ENCODE results near the gene ADAM8.

Gene ADAM8

GRCh38 chr10:133312769-133313145, 36.1 kb upstream of the ADAM8 start:
- no peak overlapping the region for H3K4me3 Mint-ChIP-seq
- no peak for DNase-seq
- H3K4me1 Mint-ChIP-seq = peaks cover 12 to 17% of the 10 kb centered on the region in 2 donors
- ATAC-seq (replicated peaks) = no peak
- no peak overlapping the region for H3K27ac Mint-ChIP-seq
- peaks cover 0 to 2% of the 10 kb centered on the region in 2 donors for H3K9me3 Mint-ChIP-seq
- H3K36me3 Mint-ChIP-seq = peaks cover 16 to 25% of the 10 kb centered on the region in 2 donors
- no peaks in the 10 kb centered on the region for H3K27me3 Mint-ChIP-seq

DNA sequence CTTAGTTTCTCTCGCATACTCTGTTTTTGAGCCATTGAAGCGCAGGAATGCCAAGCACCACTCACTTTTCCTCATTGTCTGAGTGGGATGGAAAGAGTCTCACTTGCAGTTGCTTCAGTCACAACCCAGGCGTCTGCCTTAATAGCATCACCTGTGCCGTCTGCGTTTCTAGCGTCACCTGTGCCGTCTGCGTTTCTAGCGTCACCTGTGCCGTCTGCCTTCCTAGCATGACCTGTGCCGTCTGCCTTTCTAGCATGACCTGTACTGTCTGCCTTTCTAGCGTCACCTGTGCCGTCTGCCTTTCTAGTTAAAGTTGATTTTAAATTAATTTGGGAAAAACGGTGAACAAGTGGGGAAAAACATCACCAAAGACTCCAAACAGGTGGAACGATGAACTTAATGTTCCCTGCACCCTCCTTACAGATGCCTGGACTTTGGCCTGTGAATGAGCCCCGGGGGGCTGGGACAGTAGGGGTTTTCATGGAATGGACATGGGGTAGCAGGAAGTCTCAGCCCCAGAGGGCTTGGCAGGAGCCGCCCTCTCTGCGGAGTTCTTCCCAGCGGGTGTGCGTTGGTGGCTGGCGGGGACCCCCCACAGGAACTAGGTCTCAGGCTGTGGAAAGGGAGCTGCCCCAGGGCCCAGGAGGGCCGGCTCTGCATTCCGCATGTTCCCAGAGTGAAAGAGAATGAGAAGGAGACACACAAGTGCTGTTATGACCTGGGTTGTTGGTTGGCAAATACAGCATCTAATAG, 35.5 kb upstream of the ADAM8 start:
- ATAC-seq (replicated peaks) (no peak), DNase-seq (no peak)
- H3K4me3 Mint-ChIP-seq = no peak overlapping the region
- peaks cover 16 to 26% of the 10 kb centered on the region in 2 donors for H3K36me3 Mint-ChIP-seq
- no peaks in the 10 kb centered on the region for H3K27me3 Mint-ChIP-seq
- peaks cover 15 to 23% of the 10 kb centered on the region in 2 donors for H3K4me1 Mint-ChIP-seq
- peaks cover 0 to 2% of the 10 kb centered on the region in 2 donors for H3K9me3 Mint-ChIP-seq
- H3K27ac Mint-ChIP-seq = no peak overlapping the region

DNA sequence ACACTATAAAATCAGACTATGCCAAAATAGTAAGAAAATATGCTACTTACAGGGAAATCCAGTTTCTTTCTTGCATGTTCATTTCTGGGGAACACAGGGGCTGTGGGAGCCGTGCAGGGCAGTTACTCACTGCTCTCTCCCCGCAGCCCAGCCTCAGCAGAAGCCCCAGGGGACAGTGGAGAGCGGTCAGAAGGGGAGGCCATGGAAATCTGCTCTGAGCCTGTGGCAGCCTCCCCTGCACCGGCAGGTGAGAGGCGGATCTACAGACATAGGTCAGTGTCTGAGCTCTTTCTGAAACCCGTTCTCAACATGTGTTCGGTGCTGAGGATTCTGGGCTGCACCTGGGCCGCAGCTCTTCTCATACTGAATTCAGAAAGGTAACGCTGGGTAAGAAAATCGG, 34.9 kb upstream of the ADAM8 start:
- Mint-ChIP-seq H3K27ac (no peak overlapping the region), H3K27me3 (no peaks in the 10 kb centered on the region), H3K4me3 (no peak overlapping the region), H3K36me3 (peaks cover 16 to 28% of the 10 kb centered on the region in 2 donors), H3K9me3 (peaks cover 0 to 2% of the 10 kb centered on the region in 2 donors), H3K4me1 (peaks cover 17 to 29% of the 10 kb centered on the region in 2 donors)
- DNase-seq (no peak), ATAC-seq (replicated peaks) (no peak)

GRCh38 chr10:133310789-133311188, 34.1 kb upstream of the ADAM8 start:
- Mint-ChIP-seq H3K27ac (no peak overlapping the region), H3K4me1 (peaks cover 17 to 37% of the 10 kb centered on the region in 2 donors), H3K27me3 (no peaks in the 10 kb centered on the region), H3K4me3 (no peak overlapping the region), H3K9me3 (no peaks in the 10 kb centered on the region), H3K36me3 (peaks cover 16 to 24% of the 10 kb centered on the region in 2 donors)
- ATAC-seq (replicated peaks) (no peak), DNase-seq (no peak)

DNA sequence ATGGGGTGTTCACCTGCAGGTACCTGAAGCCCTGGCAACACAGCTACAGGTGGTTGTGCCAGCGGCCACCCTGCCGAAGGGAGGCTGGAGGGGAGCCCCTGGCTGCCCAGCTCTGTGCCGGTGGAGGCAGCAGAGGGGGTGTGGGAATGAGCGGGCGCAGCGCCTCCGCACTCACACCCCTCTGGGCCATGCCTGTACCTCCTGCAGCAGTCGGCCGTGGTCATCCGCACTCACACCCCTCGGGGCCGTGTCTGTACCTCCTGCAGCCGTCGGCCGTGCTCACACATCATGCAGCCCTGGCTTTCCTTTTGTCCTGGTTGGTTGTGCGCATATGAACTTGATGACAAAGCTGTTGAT, 33.7 kb upstream of the ADAM8 start:
- ATAC-seq (replicated peaks) (no peak), DNase-seq (no peak)
- Mint-ChIP-seq H3K36me3 (peaks cover 20 to 28% of the 10 kb centered on the region in 2 donors), H3K4me3 (no peak overlapping the region), H3K27me3 (no peaks in the 10 kb centered on the region), H3K4me1 (peaks cover 21 to 41% of the 10 kb centered on the region in 2 donors), H3K27ac (no peak overlapping the region), H3K9me3 (no peaks in the 10 kb centered on the region)

DNA sequence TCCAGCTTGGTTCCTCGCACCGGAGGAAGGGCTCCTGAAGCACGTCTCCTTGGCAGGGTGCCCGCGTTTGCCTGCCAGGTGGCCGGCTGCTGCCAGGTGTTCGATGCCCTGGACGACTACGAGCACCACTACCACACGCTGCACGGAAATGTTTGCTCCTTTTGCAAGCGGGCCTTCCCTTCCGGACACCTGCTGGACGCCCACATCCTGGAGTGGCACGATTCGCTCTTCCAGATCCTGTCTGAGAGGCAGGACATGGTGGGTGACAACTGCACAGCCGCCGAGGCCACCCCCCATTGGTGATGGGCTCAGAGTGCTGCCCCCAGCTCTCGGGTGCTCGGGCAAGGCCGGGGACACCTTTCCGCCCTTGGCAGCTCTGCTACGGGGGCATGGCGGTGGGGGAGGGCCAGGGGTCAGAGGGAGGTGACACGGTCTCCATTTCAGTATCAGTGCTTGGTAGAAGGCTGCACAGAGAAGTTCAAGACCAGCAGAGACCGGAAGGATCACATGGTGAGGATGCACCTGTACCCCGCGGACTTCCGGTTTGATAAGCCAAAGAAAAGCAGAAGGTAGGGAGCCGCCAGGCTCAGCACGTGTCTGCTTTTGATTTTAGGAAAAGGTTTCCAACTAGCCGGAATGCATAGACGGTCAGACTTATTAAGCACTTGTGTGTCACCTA, 33.2 kb upstream of the ADAM8 start:
- Mint-ChIP-seq H3K36me3 (peaks cover 23 to 33% of the 10 kb centered on the region in 2 donors), H3K9me3 (no peaks in the 10 kb centered on the region), H3K27me3 (no peaks in the 10 kb centered on the region), H3K4me3 (peak overlapping the region; percentile 32 to 53), H3K4me1 (peaks cover 26 to 46% of the 10 kb centered on the region in 2 donors), H3K27ac (peak overlapping the region; percentile 47)
- DNase-seq (no peak), ATAC-seq (replicated peaks) (no peak)

DNA sequence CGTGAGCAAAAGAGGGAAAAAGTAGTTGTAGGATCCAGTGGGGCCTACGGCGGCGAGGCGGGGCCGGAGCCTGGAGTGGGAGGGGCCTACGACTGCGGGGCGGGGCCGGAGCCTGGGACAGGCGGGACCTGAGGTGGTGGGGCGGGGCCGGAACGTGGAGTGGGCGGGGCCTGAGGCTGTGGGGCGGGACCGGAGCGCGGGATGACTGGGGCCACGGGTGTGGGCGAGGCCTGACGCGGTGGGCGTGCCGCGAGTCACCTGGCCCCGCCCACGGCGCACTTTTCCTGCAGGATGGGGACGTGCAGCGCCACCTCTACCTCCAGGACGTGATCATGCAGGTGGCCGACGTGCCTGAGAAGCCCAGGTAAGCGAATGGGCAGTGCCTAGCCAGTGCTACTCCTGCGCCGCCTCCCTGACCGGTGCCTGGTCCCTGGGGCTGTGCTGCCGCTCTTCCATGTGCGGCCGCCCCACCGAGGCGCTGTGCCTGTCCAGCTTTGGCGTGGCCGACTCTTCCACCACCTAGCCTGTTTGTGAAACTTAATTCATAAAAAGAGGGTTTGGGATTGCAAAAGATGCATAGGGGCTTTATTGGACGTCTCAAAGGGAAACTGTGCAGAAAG, 32.5 kb upstream of the ADAM8 start:
- Mint-ChIP-seq H3K9me3 (no peaks in the 10 kb centered on the region), H3K27ac (peak overlapping the region; percentile 94), H3K4me3 (peak overlapping the region; percentile 82 to 98), H3K4me1 (peaks cover 22 to 44% of the 10 kb centered on the region in 2 donors), H3K27me3 (no peaks in the 10 kb centered on the region), H3K36me3 (peaks cover 20 to 29% of the 10 kb centered on the region in 2 donors)
- DNase-seq (peak; percentile 85), ATAC-seq (replicated peaks) (peak; percentile 76 to 87)

GRCh38 chr10:133308421-133309099, 31.9 kb upstream of the ADAM8 start, which contains the start of the genes TUBGCP2 and ZNF511:
TSS of gene TUBGCP2 (minus strand) at chr10:133308872. CDS start at chr10:133302941, 5,931 bp downstream.
TSS of gene ZNF511 (plus strand) at chr10:133308914. CDS start at chr10:133308944, 30 bp downstream.
- Mint-ChIP-seq H3K27ac (peak within 1 kb of the TSS; percentile 99), H3K9me3 (no peaks in the 10 kb centered on the region), H3K4me3 (peak within 1 kb of the TSS; percentile 98), H3K36me3 (peaks cover 19 to 32% of the 10 kb centered on the region in 2 donors), H3K27me3 (no peaks in the 10 kb centered on the region), H3K4me1 (peaks cover 24 to 44% of the 10 kb centered on the region in 2 donors)
- DNase-seq = peak; percentile 89
- ATAC-seq (replicated peaks) = peak; percentile 76 to 85

DNA sequence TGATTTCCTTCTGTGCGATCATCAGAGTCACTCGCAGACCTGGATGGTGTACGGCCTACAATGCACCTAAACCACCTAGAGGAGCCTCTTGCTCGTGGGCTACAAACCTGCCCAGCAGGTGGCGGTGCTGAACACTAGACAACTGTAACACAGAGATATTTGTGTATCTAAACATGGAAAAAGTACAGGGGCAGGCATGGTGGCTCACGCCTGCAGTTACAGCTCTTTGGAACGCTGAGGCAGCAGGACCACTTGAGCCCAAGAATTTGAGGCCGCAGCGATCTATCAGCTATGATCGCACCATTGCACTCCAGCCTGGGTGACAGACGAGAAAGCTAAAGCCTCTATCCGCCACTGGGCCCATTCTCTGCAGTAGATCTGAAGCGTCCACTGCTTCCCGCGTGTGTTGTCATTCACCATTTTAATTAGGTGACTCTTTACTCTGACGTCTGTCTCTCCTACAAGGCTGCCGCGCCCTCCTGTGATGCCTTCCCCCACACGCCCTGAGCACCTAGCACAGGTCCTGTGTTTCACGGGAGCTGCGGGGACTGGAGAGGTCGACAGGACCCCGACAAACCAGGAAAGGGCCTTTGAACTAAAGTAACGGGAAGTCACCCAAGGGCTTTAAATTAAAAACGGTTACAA, 31.2 kb upstream of the ADAM8 start:
- H3K9me3 Mint-ChIP-seq = no peaks in the 10 kb centered on the region

DNA sequence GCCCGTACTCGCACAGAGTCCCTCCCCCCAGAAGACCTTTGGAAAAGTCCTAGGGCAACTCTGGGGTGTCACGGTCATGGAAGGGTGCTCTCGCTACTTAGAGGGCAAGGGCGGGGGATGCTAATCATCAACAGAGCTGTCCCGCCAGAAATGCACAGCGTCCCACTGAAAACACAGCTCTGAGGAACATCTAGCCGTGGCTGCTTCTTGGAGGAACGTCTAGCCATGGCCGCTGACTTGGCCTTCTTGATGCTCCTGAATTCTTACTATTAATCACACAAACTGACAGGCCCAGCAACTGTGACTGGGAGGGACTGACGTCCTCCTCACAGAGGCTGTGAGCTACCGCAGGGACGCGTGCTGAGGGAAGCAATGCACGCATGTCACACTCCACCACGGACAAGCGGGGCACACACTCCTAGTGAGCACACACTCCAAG, 30.3 kb upstream of the ADAM8 start:
- Mint-ChIP-seq H3K36me3 (peaks cover 16 to 34% of the 10 kb centered on the region in 2 donors), H3K27ac (peak overlapping the region; percentile 99), H3K27me3 (no peaks in the 10 kb centered on the region), H3K4me3 (peak overlapping the region; percentile 52 to 98), H3K9me3 (no peaks in the 10 kb centered on the region), H3K4me1 (peaks cover 25 to 51% of the 10 kb centered on the region in 2 donors)
- ATAC-seq (replicated peaks) = no peak
- DNase-seq = no peak

More for the DNA sequence above, 31.2 kb upstream of the ADAM8 start:
- Mint-ChIP-seq H3K4me3 (peak overlapping the region; percentile 98), H3K27me3 (no peaks in the 10 kb centered on the region), H3K4me1 (peaks cover 25 to 47% of the 10 kb centered on the region in 2 donors), H3K36me3 (peaks cover 17 to 33% of the 10 kb centered on the region in 2 donors), H3K27ac (peak overlapping the region; percentile 99)
- ATAC-seq (replicated peaks) (peak; percentile 49 to 50), DNase-seq (peak; percentile 72)

- peak overlapping the region; percentile 5 to 17 for H3K4me3 Mint-ChIP-seq
- no peaks in the 10 kb centered on the region for H3K27me3 Mint-ChIP-seq
- H3K4me1 Mint-ChIP-seq = peaks cover 25 to 51% of the 10 kb centered on the region in 2 donors
- peaks cover 17 to 35% of the 10 kb centered on the region in 2 donors for H3K36me3 Mint-ChIP-seq
- DNase-seq = no peak
- ATAC-seq (replicated peaks) = no peak
- H3K27ac Mint-ChIP-seq = peak overlapping the region; percentile 93
- no peaks in the 10 kb centered on the region for H3K9me3 Mint-ChIP-seq
Observed at GRCh38 chr10:133306097-133306476, 29.4 kb upstream of the ADAM8 start.

GRCh38 chr10:133303206-133303605, 26.5 kb upstream of the ADAM8 start:
- DNase-seq (no peak), ATAC-seq (replicated peaks) (no peak)
- H3K27me3 Mint-ChIP-seq = no peaks in the 10 kb centered on the region
- H3K4me1 Mint-ChIP-seq = peaks cover 27 to 50% of the 10 kb centered on the region in 2 donors
- H3K27ac Mint-ChIP-seq = no peak overlapping the region
- peaks cover 33 to 54% of the 10 kb centered on the region in 2 donors for H3K36me3 Mint-ChIP-seq
- H3K4me3 Mint-ChIP-seq = no peak overlapping the region
- no peaks in the 10 kb centered on the region for H3K9me3 Mint-ChIP-seq

- Mint-ChIP-seq H3K4me3 (no peak overlapping the region), H3K27me3 (no peaks in the 10 kb centered on the region), H3K27ac (no peak overlapping the region), H3K9me3 (no peaks in the 10 kb centered on the region), H3K4me1 (peaks cover 20 to 40% of the 10 kb centered on the region in 2 donors), H3K36me3 (peaks cover 41 to 59% of the 10 kb centered on the region in 2 donors)
- ATAC-seq (replicated peaks) (no peak), DNase-seq (no peak)
Observed at GRCh38 chr10:133302230-133302629, 25.6 kb upstream of the ADAM8 start.
